ENCODE results near the gene ZER1. TPM values are rescaled to one million over a fixed set of nuclear protein-coding genes. Genes with fewer than 3 reads are reported as not detected.
"Not testable (repeated sequence)": the region's sequence is repeated elsewhere in the genome, so short reads cannot be mapped to it uniquely, and the experiment has no call there.

Gene ZER1
- total RNA-seq, 1 donor from 2014 or later: 37.6 TPM

DNA sequence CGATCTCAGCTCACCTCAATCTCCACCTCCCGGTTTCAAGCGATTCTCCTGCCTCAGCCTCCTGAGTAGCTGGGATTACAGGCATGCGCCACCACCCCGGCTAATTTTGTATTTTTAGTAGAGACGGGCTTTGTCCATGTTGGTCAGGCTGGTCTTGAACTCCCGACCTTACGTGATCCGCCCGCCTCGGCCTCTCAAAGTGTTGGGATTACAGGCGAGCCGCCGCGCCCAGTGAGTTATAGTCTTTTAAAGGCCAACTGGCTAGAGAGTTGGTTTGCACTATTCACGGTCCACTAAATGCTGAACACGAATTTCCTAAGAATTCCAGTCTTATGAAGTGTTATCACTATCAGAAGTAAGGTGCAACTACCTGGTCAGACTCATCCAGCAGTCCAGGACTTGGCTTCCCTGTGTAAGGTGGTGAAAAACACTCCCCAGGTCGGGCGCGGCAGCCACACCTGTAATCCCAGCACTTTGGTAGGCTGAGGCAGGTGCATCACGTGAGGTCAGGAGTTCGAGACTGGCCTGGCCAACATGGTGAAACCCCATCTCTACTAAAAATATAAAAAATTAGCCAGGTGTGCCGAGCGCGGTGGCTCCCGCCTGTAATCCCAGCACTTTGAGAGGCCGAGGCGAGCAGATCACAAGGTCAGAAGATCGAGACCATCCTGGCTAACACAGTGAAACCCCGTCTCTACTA, 72.5 kb downstream of the ZER1 start:
- DNase-seq (ENCODE audit: extremely low read depth, low read depth, low spot score): not testable (repeated sequence)

DNA sequence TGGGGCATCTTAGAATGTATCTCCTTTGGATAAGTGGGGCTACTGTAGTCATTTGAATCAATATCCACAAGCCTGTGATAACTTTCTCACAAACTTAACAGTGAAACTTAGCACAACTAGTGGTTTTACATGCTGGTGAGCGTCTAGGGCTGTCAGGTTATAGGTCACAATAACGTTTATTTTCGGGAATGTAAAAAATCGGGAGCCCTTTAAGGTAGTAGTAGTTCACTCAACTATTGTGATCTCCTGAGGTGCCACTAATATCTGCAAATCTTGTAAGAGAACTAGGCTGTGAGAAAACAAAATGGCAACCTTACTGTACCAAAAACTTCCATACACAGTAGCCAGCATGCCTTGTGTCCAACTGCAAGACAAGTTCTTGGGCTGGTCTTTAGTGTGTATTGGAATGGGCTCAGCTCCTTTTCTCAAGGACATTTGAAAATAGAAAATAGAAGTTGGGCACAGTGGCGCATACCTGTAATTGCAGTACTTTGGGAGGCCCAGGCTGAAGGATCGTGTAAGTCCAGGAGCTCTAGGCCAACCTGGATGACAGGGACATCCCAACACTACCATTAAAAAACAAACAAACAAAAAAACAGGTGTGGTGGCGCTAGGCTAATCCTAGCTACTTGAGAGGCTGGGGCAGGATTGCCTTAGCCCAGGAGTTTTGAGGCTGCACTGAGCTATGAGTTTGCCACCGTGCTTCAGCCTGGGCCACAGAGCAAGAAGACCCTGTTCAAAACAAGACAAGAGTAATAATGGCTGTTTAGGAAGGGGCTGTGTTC, 74.6 kb downstream of the ZER1 start:
- no peak for DNase-seq (ENCODE audit: extremely low read depth, low read depth, low spot score)

DNA sequence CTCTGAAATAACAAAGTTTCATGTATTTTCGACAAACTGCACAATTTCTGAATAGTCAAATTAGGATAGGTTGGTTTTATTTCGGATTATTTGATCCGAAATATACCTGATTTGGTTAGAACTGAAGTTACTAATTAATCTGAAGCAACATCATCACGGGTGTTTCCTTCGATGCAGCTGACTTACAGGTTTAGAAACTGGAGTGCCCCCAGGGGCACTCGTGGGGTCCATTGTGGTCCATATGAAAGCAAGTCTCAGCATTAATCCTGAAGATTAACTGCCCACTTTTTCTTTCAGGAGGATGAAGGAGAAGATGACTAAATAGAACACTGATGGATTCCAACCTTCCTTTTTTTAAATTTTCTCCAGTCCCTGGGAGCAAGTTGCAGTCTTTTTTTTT, 77.4 kb downstream of the ZER1 start:
- no peak for DNase-seq (ENCODE audit: extremely low read depth, low read depth, low spot score)

DNA sequence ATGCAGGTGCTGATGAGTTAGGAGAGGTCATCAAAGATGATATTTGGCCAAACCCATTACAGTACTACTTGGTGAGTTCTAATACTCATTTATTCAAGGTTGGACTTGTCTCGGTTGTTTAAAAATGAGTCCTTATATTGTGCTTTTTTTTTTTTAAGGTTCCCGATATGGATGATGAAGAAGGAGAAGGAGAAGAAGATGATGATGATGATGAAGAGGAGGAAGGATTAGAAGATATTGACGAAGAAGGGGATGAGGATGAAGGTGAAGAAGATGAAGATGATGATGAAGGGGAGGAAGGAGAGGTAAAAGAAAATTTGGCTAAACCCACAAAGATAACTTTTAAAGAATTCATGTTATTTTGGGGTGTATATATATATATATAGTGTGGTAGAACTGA, 78.0 kb downstream of the ZER1 start:
- not testable (repeated sequence) for DNase-seq (ENCODE audit: extremely low read depth, low read depth, low spot score)

DNA sequence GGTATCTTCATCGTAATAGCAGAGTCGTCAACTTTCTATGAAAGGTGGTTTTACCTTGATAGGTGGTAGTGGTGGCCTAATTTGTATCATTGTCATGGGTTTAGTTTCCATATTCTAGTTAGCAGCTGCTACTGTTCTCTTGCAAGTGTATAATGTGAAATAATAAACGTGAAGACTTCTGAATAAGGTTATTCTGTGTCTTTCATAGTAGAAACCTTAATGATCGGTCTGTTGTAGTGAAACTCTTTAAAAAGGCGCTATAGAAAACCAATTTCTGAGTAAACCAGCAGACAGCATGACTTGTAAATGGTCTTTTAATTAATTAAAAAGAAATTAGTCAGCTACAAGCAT, 81.1 kb downstream of the ZER1 start:
- DNase-seq (ENCODE audit: extremely low read depth, low read depth, low spot score): no peak

DNA sequence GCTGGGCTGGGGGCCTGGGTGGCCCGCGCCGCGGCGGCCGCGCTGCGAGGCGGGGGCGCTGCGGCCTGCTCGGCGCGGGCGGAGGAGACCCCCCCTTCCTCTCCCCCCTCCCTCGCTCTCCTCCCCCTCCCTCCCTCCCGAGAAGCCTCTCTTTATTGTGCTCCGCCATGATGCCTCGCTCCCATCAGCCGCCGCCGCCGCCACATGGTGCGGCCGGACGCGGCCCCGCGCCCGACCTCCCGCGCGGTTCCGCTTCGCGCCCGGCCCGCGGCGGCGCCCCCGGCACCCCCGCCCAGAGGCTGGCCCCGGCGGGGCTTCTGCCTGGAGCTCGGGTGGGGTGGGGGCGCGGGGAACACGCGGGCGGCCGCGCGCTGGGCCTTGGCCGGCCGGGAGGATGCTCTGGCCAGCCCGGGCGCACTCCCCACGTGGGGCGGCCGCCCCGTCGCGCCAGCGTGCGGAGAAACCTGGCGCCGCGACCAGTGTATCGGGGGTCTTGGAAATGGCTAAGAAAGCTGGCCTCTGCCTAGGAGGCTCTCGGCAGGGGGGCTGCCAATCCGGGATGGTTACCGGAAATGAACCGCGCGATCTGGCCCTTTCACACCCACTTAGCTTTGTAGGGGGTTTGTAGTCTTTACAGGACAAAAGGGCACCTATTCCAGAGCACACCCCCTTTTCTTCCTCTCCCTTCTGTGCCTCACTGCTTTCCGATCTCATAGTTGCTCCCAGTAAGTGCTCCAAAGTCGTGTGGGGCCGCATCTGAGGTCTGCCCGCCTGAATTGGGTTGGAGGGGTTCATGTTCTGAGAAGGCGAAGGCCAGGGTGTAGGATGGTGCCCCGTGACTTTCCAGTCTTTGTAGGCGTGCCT, 81.7 kb downstream of the ZER1 start:
- DNase-seq (ENCODE audit: extremely low read depth, low read depth, low spot score): no peak

DNA sequence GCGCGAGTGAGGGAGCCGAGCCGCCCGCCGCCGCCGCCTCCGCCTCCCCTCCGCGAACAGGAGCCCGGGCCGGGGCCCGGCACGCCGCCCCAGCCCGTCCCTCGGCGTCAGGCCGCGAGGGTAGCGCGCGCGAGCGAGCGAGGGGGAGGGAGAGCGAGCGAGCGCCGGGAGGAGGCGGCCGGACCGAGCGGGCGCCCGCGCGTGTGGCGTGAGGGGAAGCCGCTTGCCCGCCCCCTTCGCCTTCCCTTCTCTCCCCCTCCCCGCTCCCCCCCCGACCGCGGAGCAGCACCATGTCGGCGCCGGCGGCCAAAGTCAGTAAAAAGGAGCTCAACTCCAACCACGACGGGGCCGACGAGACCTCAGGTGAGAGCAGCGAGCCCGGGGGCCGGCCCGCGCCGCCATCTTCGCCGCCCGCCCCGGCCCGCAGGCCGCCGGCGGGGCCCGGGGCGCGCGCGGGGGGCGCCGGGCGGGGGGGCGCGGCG, 82.4 kb downstream of the ZER1 start:
- DNase-seq (ENCODE audit: extremely low read depth, low read depth, low spot score): no peak

DNA sequence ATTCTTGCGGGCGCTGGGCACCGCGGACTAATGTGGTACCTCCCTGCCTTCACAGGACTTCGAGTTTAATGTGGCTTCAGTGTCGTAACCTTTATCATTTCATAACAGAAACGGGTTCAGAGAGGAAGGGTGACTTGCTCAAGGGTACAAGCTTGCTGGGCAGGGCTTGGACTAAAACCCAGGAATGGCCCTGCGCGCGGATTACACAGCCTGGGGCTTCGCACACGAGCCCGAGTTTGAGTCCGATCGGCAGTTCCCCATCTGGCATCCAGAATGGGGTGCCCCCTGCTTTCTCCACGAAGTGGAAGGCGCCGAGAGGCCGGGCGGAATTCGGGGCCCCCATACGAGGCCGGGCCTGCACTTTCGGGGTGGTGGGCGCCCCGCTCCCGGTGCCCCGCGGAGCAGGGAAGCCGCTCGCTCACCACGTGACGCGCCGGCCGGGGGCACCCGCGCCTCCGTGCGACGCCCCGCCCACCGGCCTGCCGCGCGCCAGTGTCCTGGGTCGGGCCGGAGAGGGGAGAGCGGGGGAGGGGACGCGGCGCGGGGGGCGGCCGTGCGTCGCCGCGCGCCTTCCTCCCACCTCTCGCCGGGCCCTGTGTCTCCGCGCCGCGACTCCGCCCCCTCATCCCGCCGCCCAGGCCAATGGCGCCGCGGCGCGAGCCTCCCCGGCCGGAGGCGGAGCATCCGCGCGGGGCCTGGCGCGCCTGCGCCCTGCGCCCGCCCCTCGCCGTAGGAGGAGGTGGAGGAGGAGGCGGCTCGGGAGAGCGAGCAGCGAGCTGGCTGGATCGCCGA, 83.0 kb downstream of the ZER1 start, which contains the start of gene SET:
Gene SET (plus strand): TSS at position 722 of the 792 bp plus-strand sequence. CDS start 361 bp downstream, outside the sequence.
- DNase-seq (ENCODE audit: extremely low read depth, low read depth, low spot score): no peak

DNA sequence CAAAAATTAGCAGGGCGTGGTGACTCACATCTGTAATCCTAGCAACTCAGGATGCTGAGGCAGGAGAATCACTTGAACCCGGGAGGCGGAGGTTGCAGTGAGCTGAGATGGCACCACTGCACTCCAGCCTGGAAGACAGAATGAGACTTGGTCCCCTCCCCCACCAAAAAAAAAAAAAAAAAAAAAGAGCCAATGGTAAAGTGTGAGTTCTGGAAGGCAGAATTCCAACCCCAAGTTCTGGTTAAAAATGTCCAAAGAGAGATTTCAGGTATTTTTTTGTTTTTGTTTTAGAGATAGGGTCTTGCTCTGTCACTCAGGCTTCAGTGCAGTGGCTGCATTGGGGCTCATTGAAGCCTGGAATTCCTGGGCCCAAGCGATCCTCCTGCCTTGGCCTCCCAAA, 84.3 kb downstream of the ZER1 start:
- no peak for DNase-seq (ENCODE audit: extremely low read depth, low read depth, low spot score)

DNA sequence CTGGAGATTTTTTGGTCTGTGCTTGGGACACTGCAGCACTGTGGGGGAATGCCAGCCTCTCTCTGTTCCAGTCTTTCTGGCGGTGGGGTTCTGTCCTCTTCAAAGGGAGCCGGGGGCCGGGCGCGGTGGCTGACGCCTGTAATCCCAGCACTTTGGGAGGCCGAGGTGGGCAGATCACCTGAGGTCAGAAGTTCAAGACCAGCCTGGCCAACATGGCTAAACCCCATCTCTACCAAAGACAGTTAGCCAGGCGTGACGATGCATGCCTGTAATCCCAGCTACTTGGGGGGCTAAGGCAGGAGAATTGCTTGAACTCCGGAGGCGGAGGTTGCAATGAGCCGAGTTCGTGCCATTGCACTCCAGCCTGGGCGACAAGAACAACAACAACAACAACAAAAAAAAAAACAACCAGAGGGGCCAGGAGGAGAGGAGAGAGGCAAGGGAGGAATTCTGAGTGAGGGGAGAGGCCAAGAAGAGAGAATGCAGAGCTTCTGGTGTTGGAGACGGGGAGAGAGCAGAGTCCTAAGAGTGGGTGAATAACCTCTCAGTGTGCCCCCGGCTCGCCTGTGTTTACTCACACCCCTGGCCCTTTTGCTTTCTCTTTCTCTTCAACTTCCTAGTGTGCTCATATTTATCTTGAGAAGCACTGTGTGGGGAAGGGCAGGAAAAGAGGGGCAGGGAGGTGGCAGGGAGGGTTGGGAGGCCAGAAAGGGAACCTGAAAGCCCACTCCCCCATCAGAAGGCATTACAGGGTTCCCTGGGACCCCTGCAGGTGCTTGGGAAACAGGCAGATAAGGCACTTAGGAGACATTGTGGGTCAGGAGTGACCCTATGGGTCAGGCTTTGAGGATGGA, 85.9 kb downstream of the ZER1 start:
- no peak for DNase-seq (ENCODE audit: extremely low read depth, low read depth, low spot score)

DNA sequence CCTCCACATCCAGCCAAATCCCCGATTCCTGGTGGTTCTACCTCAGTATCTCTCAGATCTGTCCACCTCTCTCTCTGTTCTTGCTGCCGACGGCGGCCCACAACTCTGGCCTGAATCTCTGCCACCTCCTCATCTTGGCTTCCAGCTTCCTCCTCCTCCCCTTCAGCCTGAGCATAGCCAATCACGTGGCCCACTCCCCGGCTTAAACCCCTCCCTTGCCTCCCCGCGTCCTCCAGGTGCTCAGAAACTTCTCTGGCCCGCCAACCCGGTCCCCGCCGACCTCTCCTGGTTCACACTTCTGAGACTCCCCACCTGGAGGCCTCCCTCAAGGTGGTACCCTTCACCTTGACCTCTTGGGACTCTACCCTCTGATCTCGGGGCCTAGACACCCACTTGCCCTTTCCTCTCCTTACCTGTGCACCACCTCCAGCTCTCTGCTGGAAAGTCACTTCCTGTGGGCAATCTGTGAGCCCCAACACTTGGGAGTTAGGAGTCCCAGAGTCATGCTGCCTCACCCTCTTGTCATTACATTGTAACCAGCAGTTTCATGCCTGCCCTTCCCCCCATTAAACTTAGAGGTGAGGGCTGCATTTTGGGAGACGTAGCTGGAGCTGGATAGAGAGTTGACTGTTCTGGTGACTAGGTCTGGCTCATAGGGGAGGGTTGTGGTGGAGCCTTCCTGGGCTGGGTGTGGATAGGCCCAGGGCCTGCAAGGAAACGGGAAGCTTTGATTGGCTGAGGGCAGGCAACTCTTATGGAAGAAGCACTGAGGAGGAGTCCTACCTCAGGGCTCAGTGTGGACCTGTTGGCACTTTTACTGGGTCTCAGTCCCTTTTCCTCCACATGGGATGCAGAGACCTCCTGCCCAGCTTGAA, 87.2 kb downstream of the ZER1 start:
- DNase-seq (ENCODE audit: extremely low read depth, low read depth, low spot score): no peak

DNA sequence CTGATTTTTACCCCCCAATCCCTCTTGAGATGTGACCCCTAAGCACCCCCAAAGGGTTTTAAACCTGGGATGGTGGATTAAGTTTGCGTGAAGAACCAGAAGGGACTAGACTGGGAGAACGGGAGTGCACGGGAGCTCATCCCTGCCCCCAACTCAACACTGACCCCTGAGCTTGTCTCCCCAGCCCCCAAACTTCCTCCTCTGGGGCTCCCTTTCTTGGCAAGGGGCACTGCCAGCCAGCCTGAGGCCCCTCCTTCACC, 87.7 kb downstream of the ZER1 start:
- DNase-seq (ENCODE audit: extremely low read depth, low read depth, low spot score): no peak

DNA sequence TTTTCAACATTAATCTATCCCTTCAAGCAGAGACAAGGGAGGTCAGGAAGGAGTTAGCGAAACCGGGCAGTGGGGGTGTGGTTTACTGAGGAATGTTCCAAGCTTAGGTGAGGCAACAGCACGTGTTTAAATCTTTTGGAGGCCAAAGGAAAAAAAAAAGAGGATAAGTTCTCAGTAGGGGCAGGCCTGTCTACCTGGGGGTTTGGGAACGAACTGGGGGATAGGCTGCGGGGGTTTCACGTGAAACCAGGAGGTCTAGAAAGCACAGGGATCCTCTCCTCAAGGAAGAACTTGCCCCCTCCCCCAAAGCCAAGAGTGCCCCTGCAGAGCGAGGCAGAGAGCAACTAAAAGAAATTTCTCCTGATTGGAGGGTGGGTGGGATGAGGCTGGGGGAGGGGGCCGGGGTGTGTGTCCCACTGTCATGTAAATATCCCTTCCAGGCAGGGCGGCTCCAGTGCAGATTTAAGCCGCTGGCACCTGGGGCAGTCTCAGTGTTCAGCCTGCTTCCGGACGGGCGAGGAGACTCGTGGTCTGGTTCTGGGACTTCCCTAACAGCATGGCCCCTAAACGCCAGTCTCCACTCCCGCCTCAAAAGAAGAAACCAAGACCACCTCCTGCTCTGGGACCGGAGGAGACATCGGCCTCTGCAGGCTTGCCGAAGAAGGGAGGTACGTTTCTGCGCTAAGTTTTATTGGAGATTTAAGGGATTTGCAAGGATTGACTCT, 88.2 kb downstream of the ZER1 start:
- DNase-seq (ENCODE audit: extremely low read depth, low read depth, low spot score): no peak

Other genes with a start within 250 kb of the ZER1 start
- gene SPTAN1, start 219.3 kb downstream of the ZER1 start, total RNA-seq: 383 and 476 TPM in 2 replicates
- gene DYNC2I2, start 115.1 kb downstream of the ZER1 start, total RNA-seq: 55.0 and 71.9 TPM in 2 replicates
- gene SET, start 82.7 kb downstream of the ZER1 start, total RNA-seq: 227 and 258 TPM in 2 replicates
- 14.8 and 16.9 TPM in 2 replicates for gene PKN3, start 69.4 kb downstream of the ZER1 start, total RNA-seq
- gene ZDHHC12, start 47.8 kb downstream of the ZER1 start, total RNA-seq: 52.1 and 75.4 TPM in 2 replicates
- gene TBC1D13, start 15.3 kb upstream of the ZER1 start, total RNA-seq: 22.4 and 31.6 TPM in 2 replicates
- gene ENDOG, start 46.6 kb upstream of the ZER1 start, total RNA-seq: 26.3 and 38.0 TPM in 2 replicates
- gene SPOUT1, start 57.9 kb upstream of the ZER1 start, total RNA-seq: 23.8 and 28.4 TPM in 2 replicates
- gene KYAT1, start 110.0 kb upstream of the ZER1 start, total RNA-seq: 6.1 and 10.5 TPM in 2 replicates
- gene LRRC8A, start 110.2 kb upstream of the ZER1 start, total RNA-seq: 114 and 116 TPM in 2 replicates
- 0.23 and 2.9 TPM in 2 replicates for gene PHYHD1, start 149.1 kb upstream of the ZER1 start, total RNA-seq
- 28.1 and 32.1 TPM in 2 replicates for gene DOLK, start 175.7 kb upstream of the ZER1 start, total RNA-seq
- gene NUP188, start 175.8 kb upstream of the ZER1 start, total RNA-seq: 47.5 and 51.3 TPM in 2 replicates

All from glomerular endothelial cell (primary cell).